Large intestine (tissue), 12 donors: ENCODE results near the gene CPLANE2. TPM values are rescaled to one million over a fixed set of nuclear protein-coding genes. Genes with fewer than 3 reads are reported as not detected.

ENCODE experiments used
- DNase-seq, 2 donors: peaks; one replicate each; pipeline versions ENCODE4 v3.0.0 to v3.0.0-alpha.2; 2013
- H3K27ac ChIP-seq: one replicate; pipeline ENCODE4 v1.5.1; 2013; ENCODE audit warnings: low read length
- H3K27me3 ChIP-seq: 2 replicates; pipeline ENCODE4 v1.6.1; 2013; ENCODE audit warnings: low read length; ENCODE audit not compliant: control insufficient read depth, insufficient read depth
- H3K36me3 ChIP-seq: 2 replicates; pipeline ENCODE4 v1.6.1; 2013; ENCODE audit warnings: low read length; ENCODE audit not compliant: control insufficient read depth, insufficient read depth
- H3K4me1 ChIP-seq: one replicate; pipeline ENCODE4 v1.6.1; 2013; ENCODE audit warnings: low read length; ENCODE audit not compliant: control insufficient read depth, insufficient read depth
- H3K4me3 ChIP-seq: one replicate; pipeline ENCODE4 v1.5.1; 2013; ENCODE audit warnings: low read length
- H3K9me3 ChIP-seq: one replicate; pipeline ENCODE4 v1.6.1; 2013; ENCODE audit warnings: mild to moderate bottlenecking, low read depth, low read length, moderate library complexity; ENCODE audit not compliant: control insufficient read depth
- WGBS: methylation state at CpG from one replicate; pipeline ENCODE4 v1.1.5; 2013; ENCODE audit warnings: low lambda C conversion rate; ENCODE audit not compliant: insufficient coverage; 5-methylcytosine and 5-hydroxymethylcytosine counted together
- long read RNA-seq, 11 donors: transcript quantifications; one replicate each; lab custom pipeline, GENCODE V29; 2026
- polyA plus RNA-seq: library from polyadenylated mRNA; unstranded; fragments of 120-200 nt; gene quantifications from one replicate; pipeline ENCODE4 v1.2.1, GENCODE V29; 2013

CPLANE2 gene, protein sequence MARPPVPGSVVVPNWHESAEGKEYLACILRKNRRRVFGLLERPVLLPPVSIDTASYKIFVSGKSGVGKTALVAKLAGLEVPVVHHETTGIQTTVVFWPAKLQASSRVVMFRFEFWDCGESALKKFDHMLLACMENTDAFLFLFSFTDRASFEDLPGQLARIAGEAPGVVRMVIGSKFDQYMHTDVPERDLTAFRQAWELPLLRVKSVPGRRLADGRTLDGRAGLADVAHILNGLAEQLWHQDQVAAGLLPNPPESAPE
- 6.2 TPM for polyA plus RNA-seq
- long read RNA-seq, donor 1, partial matches to known transcripts: 0 of 2 reads
- long read RNA-seq, donor 1, other reads (novel, unspliced or antisense): 0 of 2 reads
- long read RNA-seq, donor 2, partial matches to known transcripts: 0 of 2 reads
- long read RNA-seq, donor 2, other reads (novel, unspliced or antisense): 0 of 2 reads
- long read RNA-seq, donor 3: 0 reads
- long read RNA-seq, donor 4: 0 reads
- long read RNA-seq, donor 5, partial matches to known transcripts: 0 of 1 reads
- long read RNA-seq, donor 5, other reads (novel, unspliced or antisense): 0 of 1 reads
- long read RNA-seq, donor 6, partial matches to known transcripts: 0 of 1 reads
- long read RNA-seq, donor 6, other reads (novel, unspliced or antisense): 0 of 1 reads
- long read RNA-seq, donor 7, partial matches to known transcripts: 0 of 1 reads
- long read RNA-seq, donor 7, other reads (novel, unspliced or antisense): 0 of 1 reads
- long read RNA-seq, donor 8, partial matches to known transcripts: 0 of 4 reads
- long read RNA-seq, donor 8, other reads (novel, unspliced or antisense): 0 of 4 reads
- long read RNA-seq, donor 9, partial matches to known transcripts: 0 of 2 reads
- long read RNA-seq, donor 9, other reads (novel, unspliced or antisense): 0 of 2 reads
- long read RNA-seq, donor 10, partial matches to known transcripts: 0 of 1 reads
- long read RNA-seq, donor 10, other reads (novel, unspliced or antisense): 0 of 1 reads
- long read RNA-seq, donor 11: 0 reads

DNA sequence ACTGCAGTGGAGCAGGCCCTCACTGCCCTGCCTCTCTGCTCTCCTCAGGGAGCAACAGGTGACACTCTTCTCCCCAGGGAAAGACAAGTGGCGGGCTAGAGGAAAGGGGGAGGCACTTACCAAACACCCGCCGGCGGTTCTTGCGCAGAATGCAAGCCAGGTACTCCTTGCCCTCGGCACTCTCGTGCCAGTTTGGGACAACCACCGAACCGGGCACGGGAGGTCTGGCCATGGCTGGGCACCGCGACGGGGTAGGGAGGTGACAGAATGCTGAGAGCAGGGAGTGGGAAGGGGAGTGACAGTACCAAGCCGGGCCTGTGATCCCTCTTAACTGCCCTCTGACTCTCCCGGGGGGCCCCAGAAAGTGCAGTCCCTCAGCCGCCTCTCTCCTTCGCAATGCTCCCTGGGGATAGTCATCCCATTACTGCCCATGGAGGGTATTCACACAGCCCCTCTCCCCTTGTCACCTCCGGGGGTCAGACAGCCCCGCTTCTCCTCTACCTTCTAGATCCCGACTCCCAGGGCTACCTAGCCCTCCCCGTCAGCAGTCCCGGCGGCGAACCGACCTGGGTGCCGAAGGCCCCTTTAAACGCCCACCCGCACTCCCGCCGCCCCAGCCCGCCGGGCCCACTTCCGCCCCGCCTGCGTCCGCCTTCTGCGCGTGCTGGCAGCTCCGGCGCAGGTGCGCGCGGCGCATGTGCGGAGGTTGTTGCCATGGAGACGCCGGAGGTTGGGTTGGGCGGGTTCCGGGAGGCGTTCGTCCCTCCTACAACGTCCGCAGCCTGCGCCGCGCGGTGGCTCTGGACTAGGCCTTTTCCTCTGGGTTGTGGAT lies at the start of gene CPLANE2:
CPLANE2 (minus strand) TSS at position 673 of the 832 bp plus-strand sequence; CDS start at position 232, 441 bp downstream.
- Histone ChIP-seq H3K27ac (peak within 1 kb of the TSS; percentile 92), H3K4me1 (peaks cover 12% of the 10 kb centered on the region), H3K4me3 (peak within 1 kb of the TSS; percentile 95), H3K36me3 (peaks cover 5% of the 10 kb centered on the region), H3K27me3 (no peaks in the 10 kb centered on the region), H3K9me3 (no peaks in the 10 kb centered on the region)
- WGBS: no CpG with 5 or more reads among the region's 57 CpGs
- peak; percentile 95 to 96 for DNase-seq

DNA sequence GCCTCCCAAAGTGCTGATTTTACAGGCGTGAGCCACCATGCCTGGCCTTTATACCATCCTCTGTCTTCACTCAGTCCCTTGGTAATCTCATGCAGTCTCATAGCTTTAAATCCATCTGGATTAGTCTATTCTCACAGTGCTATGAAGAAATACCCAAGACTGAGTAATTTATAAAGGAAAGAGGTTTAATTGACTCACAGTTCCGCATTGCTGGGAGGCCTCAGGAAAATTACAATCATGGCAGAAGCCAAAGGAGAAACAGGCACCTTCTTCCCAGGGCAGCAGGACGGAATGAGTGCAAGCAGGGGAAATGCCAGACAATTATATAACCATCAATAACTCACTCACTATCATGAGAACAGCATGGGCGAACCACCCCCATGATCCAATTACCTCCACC lies 49.1 kb upstream of the CPLANE2 start:
- WGBS: no CpG with 5 or more reads among the region's 4 CpGs
- H3K27ac ChIP-seq: no peak overlapping the region

DNA sequence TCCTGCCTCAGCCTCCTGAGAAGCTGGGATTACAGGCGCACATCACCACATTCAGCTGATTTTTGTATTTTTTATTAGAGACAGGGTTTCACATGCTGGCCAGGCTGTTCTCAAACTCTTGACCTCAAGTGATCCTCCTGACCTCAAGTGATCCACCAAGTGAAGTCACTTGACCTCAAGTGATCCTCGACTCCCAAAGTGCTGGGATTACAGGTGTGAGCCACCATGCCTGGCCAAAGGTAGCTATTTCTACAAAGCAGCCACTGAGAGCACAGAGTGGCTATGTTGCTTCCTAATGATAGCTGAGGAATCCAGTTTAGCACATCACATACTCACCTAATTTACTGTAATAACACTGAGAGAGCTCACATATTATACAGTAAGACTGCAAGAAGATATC lies 44.8 kb upstream of the CPLANE2 start:
- Histone ChIP-seq H3K9me3 (no peaks in the 10 kb centered on the region), H3K4me1 (no peaks in the 10 kb centered on the region), H3K4me3 (no peak overlapping the region), H3K27me3 (no peaks in the 10 kb centered on the region), H3K27ac (no peak overlapping the region), H3K36me3 (peaks cover 16% of the 10 kb centered on the region)
- WGBS: no CpG with 5 or more reads among the region's 2 CpGs
- no peak for DNase-seq

More for the DNA sequence above, 49.1 kb upstream of the CPLANE2 start:
- peaks cover 27% of the 10 kb centered on the region for H3K36me3 ChIP-seq
- H3K4me1 ChIP-seq: no peaks in the 10 kb centered on the region
- no peaks in the 10 kb centered on the region for H3K27me3 ChIP-seq
- H3K9me3 ChIP-seq: no peaks in the 10 kb centered on the region
- no peak overlapping the region for H3K4me3 ChIP-seq
- no peak for DNase-seq

DNA sequence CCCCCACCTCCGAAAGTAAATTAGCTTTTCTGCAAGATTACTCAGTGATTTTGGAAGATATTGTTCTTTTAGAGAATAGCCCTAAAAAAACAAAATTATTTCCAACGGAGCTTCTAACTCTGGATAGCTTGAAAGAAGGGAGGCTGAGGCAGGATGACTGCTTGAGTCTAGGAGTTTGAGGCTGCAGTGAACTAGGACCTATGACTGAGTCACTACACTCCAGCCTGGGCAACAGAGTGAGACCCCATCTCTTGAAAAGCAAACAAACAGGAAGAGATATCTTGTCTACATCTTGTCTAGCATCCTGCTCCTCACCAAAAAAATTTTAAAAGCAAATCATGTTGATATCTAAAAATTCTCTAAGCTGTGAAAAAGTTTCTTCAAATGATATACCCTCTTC lies 42.2 kb upstream of the CPLANE2 start:
- no peak overlapping the region for H3K4me3 ChIP-seq
- no peaks in the 10 kb centered on the region for H3K4me1 ChIP-seq
- no peaks in the 10 kb centered on the region for H3K9me3 ChIP-seq
- no peak for DNase-seq
- H3K27ac ChIP-seq: no peak overlapping the region
- no peaks in the 10 kb centered on the region for H3K27me3 ChIP-seq
- H3K36me3 ChIP-seq: peaks cover 11% of the 10 kb centered on the region
- 71% methylated on average over 1 of the region's 2 CpGs for WGBS

DNA sequence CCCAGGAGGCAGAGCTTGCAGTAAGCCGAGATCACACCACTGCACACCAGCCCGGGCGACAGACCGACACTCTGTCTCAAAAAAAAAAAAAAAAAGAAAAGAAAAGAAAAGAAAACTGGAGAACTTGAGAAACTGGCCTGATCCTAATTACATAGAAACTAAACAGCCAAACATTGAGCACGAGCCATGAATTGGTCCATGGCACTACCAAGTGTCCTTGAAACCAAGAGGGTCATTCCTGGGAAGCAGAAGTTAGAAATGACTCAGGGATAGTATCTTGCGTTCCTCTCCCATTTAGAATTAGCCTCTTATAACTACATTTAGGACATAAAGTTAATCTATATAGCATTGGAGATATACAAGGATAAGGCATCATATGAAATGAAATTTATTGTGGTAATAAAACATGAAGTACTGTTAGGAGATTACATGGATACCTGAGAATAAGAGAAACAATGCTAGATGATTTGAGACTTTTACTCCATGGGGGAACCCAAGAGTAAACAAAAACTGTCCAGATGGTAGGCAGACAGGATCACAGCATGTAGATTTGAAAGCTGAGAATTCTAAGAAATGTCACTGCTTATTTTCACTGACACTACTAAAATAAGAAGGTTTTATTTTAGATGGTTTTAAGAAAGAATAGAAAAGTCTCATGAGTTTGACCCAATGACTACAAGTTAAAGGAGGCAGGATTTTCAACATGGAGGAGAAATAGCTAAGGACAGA lies 39.5 kb upstream of the CPLANE2 start:
- no CpG with 5 or more reads among the region's 6 CpGs for WGBS
- Histone ChIP-seq H3K27ac (no peak overlapping the region), H3K36me3 (peaks cover 9% of the 10 kb centered on the region), H3K4me1 (no peaks in the 10 kb centered on the region), H3K27me3 (no peaks in the 10 kb centered on the region), H3K9me3 (no peaks in the 10 kb centered on the region), H3K4me3 (no peak overlapping the region)
- DNase-seq: no peak

DNA sequence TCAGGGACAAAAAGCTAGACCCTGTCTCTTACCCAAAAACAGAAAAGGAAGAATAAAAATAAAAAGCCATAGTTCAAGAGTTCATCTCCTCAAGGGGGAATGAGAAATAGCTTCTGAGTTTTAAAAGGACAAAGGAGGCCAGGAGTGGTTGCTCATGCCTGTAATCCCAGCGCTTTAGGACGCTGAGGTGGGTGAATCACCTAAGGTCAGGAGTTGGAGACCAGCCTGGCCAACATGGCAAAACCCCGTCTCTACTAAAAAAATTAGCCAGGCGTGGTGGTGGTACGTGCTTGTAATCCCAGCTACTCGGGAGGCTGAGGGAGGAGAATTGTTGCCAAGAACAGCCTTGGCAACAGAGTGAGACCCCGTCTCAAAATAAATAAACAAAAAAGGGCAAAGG lies 38.6 kb upstream of the CPLANE2 start:
- H3K4me3 ChIP-seq: no peak overlapping the region
- H3K9me3 ChIP-seq: no peaks in the 10 kb centered on the region
- no peaks in the 10 kb centered on the region for H3K27me3 ChIP-seq
- no CpG with 5 or more reads among the region's 7 CpGs for WGBS
- no peaks in the 10 kb centered on the region for H3K4me1 ChIP-seq
- peaks cover 7% of the 10 kb centered on the region for H3K36me3 ChIP-seq
- H3K27ac ChIP-seq: no peak overlapping the region
- no peak for DNase-seq

DNA sequence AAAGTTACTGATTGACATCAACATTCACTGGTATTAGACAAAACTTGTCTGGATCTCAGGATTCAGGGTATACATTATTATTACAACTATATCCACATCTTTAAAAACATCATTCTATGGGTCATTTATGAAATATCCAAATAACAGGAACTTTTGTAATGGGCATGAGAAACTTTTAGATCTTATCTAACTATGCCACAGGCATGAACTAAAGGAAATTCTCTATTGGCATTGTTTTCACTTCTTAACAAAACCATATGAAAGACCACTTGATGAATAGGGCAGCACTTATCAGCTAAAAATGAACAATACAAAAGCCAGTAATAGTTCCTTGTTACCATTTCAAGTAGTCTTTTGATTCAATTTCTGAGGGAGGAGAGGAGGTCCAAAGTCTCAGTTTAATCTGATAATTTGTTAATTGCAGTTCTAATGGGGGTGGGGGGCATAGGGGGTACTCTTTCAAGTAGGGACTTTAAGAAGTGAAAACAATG lies 30.8 kb upstream of the CPLANE2 start:
- no peaks in the 10 kb centered on the region for H3K9me3 ChIP-seq
- peaks cover 8% of the 10 kb centered on the region for H3K4me1 ChIP-seq
- no peak overlapping the region for H3K4me3 ChIP-seq
- DNase-seq: peak in 1 of 2 donors; percentile 54
- H3K36me3 ChIP-seq: peaks cover 2% of the 10 kb centered on the region
- no peaks in the 10 kb centered on the region for H3K27me3 ChIP-seq
- no peak overlapping the region for H3K27ac ChIP-seq

DNA sequence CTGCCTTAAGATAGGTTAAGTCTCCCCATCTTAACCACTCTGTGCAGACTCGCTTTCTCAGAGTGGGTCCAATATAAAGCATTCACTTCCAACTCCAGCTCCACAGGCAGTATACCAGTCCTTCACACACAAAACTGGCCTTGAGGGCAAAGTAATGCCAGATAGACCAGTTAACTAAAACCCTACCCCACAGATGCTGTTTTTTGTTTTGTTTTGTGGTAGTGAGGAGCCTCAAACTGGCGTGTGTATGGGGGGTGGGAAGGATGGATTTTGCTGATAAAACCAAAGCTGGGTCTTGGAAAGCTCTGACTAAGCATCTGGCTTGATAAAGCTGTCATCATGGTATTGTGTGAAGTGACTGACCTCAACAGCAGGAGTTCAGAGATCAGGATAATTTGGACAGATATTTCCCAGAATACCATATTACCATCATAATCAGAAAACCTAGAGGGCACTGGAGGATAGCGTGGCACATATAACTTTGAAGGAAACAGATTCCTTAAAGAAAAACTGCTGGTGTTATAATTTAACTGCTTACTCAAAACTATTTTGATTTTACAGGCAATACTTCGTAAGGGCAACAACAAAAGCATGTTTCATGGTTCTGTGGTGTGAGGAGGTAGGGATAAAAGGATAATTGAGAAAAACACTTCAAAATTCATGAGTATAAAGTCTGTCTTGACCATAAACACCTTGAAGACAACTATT lies 29.6 kb upstream of the CPLANE2 start:
- H3K4me3 ChIP-seq: no peak overlapping the region
- no peaks in the 10 kb centered on the region for H3K9me3 ChIP-seq
- DNase-seq: no peak
- peaks cover 8% of the 10 kb centered on the region for H3K4me1 ChIP-seq
- H3K27me3 ChIP-seq: no peaks in the 10 kb centered on the region
- H3K36me3 ChIP-seq: peaks cover 2% of the 10 kb centered on the region
- H3K27ac ChIP-seq: no peak overlapping the region
- no CpG with 5 or more reads among the region's 4 CpGs for WGBS

DNA sequence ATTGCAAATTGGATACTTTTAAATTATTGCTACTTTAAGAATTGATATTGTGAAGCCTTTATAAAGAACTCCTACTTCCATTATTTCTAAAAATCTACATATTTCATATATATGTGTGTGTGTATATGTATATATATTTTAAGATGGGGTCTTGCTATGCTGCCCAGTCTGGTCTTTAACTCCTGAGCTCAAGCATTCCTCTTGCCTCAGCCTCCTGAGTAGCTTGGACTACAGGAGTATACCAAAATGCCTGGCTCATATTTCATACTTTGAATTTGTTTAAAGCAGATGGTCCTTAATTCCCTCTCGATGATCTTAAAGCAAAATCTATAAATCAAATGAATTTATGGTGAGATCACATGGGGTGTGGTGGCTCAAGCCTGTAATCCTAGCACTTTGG lies 25.1 kb upstream of the CPLANE2 start:
- no CpG with 5 or more reads among the region's 1 CpG for WGBS
- H3K4me1 ChIP-seq: no peaks in the 10 kb centered on the region

More for the DNA sequence above, 25.1 kb upstream of the CPLANE2 start:
- Histone ChIP-seq H3K27me3 (no peaks in the 10 kb centered on the region), H3K4me3 (no peak overlapping the region), H3K27ac (no peak overlapping the region), H3K9me3 (no peaks in the 10 kb centered on the region), H3K36me3 (no peaks in the 10 kb centered on the region)
- DNase-seq: no peak
